ENCODE results near the gene MBD6. TPM values are rescaled to one million over a fixed set of nuclear protein-coding genes. Genes with fewer than 3 reads are reported as not detected.
"Not testable (repeated sequence)": the region's sequence is repeated elsewhere in the genome, so short reads cannot be mapped to it uniquely, and the experiment has no call there.

Gene MBD6
- total RNA-seq, 1 donor from 2014 or later: 177 TPM

GRCh38 chr12:57549203-57549908 lies 26.7 kb downstream of the MBD6 start:
- no peak for DNase-seq (ENCODE audit: low spot score)

- no peak for DNase-seq (ENCODE audit: low spot score)
Measured at GRCh38 chr12:57549909-57550640, 27.5 kb downstream of the MBD6 start, which contains the start of gene KIF5A. Gene KIF5A (plus strand): TSS chr12:57550044. CDS start chr12:57550272, 228 bp downstream.

GRCh38 chr12:57550641-57551549 lies 28.3 kb downstream of the MBD6 start:
- no peak for DNase-seq (ENCODE audit: low spot score)

GRCh38 chr12:57551637-57552305 lies 29.1 kb downstream of the MBD6 start:
- DNase-seq (ENCODE audit: low spot score): no peak

- no peak for DNase-seq (ENCODE audit: low spot score)
Measured at GRCh38 chr12:57552306-57552651, 29.7 kb downstream of the MBD6 start.

GRCh38 chr12:57552835-57553313 lies 30.2 kb downstream of the MBD6 start:
- no peak for DNase-seq (ENCODE audit: low spot score)

- DNase-seq (ENCODE audit: low spot score): no peak
Measured at GRCh38 chr12:57553343-57554202, 30.9 kb downstream of the MBD6 start.

GRCh38 chr12:57554453-57554852 lies 31.8 kb downstream of the MBD6 start:
- DNase-seq (ENCODE audit: low spot score): no peak

GRCh38 chr12:57554897-57555296 lies 32.3 kb downstream of the MBD6 start:
- DNase-seq (ENCODE audit: low spot score): no peak

- DNase-seq (ENCODE audit: low spot score): no peak
Measured at GRCh38 chr12:57558864-57559263, 36.2 kb downstream of the MBD6 start.

GRCh38 chr12:57560516-57560915 lies 37.9 kb downstream of the MBD6 start:
- DNase-seq (ENCODE audit: low spot score): no peak

GRCh38 chr12:57561117-57561516 lies 38.5 kb downstream of the MBD6 start:
- DNase-seq (ENCODE audit: low spot score): not testable (repeated sequence)

GRCh38 chr12:57563358-57563757 lies 40.7 kb downstream of the MBD6 start:
- no peak for DNase-seq (ENCODE audit: low spot score)

GRCh38 chr12:57564178-57564740 lies 41.6 kb downstream of the MBD6 start:
- no peak for DNase-seq (ENCODE audit: low spot score)

- DNase-seq (ENCODE audit: low spot score): no peak
Measured at GRCh38 chr12:57568838-57569237, 46.2 kb downstream of the MBD6 start.

- no peak for DNase-seq (ENCODE audit: low spot score)
Measured at GRCh38 chr12:57569858-57570257, 47.2 kb downstream of the MBD6 start.

- not testable (repeated sequence) for DNase-seq (ENCODE audit: low spot score)
Measured at GRCh38 chr12:57570438-57570837, 47.8 kb downstream of the MBD6 start.

- DNase-seq (ENCODE audit: low spot score): no peak
Measured at GRCh38 chr12:57571926-57572762, 49.5 kb downstream of the MBD6 start.

- no peak for DNase-seq (ENCODE audit: low spot score)
Measured at GRCh38 chr12:57574795-57575194, 52.2 kb downstream of the MBD6 start.
